HL-60 (cell line): ENCODE data around the gene MYOG.

Experiments
- CTCF ChIP-seq: IDR thresholded peaks from one replicate; pipeline ENCODE4 v1.5.1; 2011; ENCODE audit warnings: low read length, control low read depth, inconsistent platforms; ENCODE audit not compliant: insufficient read depth
- GABPA ChIP-seq: IDR thresholded peaks from 2 replicates; pipeline ENCODE4 v1.6.1; 2012; ENCODE audit warnings: low read depth

GRCh38 chr1:203045821-203046594 is 39.8 kb downstream of the MYOG start:
- TF ChIP-seq GABPA: no peak
- no peak for TF ChIP-seq CTCF
